NOMO-1 treated with dmso at 0.1 percent for 144 hours (cell line): Measurements from ENCODE around the gene SYCN.

Experiments used
- DNase-seq: peaks from one replicate; lab custom pipeline; 2025; ENCODE audit not compliant: unreplicated experiment; lab: John Stamatoyannopoulos, UW

Gene SYCN

DNA sequence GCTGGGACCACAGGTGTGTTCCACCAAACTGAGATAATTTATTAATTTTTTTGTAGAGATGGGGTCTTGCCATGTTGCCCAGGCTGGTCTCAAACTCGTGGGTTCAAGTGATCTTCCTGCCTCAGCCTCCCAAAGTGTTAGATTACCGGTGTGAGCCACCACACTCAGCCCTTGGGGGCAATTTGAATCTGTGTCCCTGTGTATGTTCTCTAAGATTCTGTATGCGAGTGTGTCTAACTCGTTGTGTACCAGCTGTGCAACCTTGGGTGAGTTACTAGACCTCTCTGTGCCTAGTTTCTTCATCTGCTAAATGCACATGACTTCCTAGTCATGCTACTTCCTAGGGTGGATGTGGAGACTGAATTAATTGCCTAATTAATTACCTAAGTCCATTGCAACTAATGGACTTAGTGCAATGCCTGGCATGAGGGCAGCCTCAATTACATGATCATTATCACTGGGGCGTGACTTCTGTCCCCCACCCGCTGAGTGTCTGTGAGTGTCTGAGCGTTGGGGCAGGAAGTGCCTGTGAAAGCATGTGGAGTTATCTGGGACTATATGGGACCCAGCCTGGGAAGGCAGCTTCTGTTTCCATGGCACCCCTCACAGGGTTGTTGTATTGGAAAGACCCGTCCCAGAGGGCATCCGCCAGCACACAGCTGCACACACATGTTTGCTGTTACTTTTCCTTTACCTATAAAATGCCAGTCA is 9.1 kb downstream of the SYCN start:
- no peak for DNase-seq

DNA sequence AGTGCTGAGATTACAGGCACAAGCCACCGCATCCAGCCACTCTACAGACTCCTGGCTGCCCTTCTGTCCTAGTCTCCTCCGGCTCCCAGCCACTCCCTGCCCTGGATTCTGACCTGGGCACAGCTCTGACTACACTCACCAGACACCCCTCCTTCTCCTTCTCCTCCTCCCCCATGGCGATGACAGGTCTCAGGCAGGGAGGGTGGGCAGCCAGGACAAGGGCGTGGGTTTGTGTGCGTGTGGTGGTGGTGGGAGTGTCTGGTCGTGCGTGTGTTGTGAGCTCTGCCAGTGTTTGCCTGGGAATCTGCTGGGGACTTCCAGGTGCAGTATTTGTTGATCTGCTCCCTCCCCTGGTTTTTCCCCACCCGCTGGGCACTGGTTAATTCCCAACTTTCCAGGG is 10.3 kb downstream of the SYCN start:
- DNase-seq: no peak

DNA sequence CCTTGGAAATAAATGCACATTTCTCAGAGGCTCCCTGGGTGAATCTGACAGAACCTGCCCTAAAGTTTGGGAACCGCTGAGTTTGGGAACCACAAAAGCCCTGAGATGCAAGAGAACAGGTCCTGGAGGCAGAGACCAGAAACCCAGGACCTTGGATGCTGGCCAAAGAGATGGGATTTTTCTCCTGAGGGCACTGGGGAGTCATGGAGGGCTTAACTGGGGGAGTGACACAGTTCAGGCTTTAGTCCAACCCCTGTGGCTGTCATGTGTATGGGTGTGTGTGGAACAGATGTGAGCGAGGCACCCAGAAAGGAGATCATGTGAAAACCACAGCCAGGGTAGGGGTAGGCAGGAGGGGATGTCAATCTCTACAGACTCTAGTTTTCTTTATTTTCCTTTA is 11.2 kb downstream of the SYCN start:
- DNase-seq: no peak

DNA sequence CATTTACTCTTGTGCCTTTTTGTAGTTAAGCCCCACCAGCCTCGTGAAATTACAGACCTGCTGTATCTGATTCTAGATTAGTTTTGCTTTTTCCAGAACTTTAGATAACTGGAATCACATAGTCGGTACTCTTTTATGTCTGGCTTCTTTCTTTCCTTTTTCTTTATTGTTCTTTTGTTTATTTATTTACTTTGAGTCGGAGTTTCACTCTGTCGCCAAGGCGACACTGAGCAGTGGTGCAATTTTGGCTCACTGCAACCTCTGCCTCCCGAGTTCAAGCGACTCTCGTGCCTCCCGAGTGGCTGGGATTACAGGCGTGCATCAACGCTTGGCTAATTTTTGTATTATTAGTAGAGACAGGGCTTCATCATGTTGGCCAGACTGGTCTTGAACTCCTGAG is 13.3 kb downstream of the SYCN start:
- DNase-seq: no peak

DNA sequence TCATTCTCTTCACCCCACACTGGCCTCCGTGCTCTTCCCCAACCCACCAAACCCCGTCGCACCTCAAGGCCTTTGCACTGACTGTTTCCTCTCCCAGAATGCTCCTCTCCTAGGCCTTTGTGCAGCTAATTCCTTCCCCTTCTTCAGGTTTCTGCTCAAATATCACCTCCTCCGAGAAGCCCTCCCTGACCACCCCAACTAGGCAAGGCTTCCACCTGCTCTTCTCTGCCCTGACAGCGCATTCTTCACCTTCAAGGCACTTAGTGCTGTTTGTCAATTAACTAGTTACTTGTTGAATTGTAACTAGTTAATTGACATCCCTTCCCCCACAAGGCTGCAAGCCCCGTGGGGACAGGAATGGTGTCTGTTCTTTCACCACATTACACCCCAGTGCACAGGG is 15.1 kb downstream of the SYCN start:
- no peak for DNase-seq

DNA sequence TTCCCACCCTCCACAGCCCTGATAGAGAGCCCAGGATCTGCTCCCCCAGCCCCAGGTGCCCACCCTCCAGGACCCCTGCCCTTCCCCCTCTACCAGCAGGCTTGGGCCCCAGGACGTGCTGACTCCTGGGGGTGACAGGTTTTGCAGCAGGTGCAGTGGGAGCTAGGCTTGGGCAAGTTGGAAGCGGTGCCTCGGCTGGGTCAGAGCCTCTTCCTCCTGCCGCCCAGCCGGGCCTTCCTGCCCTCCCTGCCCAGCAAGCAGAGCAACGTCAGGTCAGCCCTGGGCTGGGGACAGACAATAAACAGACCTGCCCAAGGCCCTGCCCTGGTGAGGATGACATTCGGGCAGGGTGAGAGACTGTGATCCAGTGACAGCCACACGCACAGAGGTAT is 16.5 kb downstream of the SYCN start:
- DNase-seq: no peak

DNA sequence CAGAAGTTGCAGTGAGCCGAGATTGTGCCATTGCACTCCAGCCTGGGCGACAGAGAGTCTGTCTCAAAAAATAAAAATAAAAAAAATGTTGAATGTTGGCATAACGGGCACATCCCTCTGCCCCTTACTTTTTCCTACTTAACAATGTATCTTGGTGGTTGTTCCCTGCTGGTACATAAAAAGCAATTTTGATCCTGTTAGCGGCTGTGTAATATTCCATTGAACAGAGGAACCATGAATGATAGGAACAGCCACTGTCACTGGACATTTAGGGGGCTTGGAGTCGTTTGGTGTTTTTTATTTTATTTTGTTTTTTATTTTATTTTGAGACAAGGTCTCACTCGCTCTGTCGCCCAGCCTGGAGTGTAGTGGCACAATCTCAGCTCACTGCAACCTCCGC is 17.7 kb downstream of the SYCN start:
- DNase-seq: no peak

DNA sequence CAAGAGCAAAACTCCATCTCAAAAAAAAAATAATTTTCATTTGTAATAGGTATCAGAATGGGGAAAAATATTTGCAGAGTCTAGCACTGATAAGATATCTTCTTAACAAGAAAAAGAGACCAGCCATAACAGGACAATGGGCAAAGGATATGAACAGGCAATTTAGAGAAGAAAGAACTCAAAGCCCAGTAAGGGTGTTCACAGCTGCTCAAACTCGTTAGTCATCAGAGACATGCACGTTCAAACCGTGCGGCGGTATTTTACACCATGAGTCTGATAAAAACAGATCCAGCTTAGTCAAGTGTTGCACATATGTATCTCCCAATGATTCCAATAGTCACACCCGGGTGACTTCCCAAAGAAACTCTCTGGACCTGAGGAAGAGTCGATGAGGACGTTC is 21.0 kb downstream of the SYCN start:
- no peak for DNase-seq

DNA sequence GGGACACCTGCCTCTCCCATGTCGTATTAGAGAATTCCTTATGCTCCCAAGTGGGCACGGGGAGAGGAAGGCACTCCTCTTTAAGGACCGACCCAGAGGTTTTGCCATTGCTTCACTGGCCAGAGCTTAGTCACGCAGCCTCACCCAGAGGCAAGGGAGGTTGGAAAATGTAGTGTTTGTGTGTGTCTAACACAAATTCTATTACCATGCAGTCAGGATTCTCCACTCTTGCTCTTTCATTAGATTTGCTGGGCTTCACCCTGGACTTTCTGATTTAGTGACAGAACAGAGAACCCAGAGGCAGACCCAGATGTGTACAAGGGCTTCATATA is 21.9 kb downstream of the SYCN start:
- no peak for DNase-seq

DNA sequence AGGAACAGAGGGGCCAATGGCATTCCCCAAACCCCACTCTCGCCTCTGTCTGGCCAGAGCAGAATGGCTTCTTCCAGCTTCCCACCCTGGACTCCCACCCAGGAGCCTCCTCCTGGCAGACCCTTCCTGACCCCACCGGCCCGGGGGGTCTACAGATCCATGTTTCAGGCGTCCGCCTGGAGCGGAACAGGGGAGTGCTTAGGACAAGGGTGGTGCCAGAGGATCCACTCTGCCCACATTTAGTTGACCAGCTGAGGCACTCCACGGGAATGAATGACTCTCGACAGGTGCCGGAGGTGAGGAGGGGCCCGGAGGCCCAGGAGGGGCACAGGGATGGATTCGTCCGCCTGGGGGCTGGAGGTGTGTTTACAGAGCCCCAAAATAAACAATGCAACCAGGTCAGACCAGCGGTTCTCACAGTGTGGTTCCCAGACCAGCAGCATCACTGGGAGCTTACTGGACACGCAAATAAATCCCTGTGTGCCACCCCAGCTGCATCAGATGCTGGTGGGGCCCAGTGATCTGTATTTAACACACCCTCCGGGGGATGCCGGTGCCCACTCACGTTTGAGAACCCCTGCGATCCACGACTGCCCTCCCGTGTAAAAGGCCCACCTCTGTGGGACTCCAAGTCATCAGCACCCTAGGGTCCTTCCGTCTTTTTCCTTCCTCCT is 22.4 kb downstream of the SYCN start:
- DNase-seq: no peak

DNA sequence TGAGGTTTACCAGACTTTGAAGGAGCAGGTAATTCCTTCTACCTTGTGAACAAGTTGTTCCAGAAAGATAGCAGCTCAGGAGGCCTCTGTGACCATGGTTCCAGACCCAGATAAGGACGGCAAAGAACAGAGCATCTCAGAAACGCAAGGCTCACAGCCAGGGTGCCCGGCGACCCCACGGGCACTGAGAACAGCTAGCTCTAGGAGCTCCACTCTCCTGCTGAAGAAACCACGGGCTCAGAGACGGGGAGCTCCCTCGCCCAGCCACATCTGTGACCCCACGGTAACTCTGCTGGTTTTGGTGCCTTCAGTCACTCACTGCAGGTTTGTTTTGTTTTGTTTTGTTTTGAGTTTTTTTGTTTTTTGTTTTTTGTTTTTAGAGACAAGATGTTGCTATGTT is 23.3 kb downstream of the SYCN start:
- DNase-seq: no peak

DNA sequence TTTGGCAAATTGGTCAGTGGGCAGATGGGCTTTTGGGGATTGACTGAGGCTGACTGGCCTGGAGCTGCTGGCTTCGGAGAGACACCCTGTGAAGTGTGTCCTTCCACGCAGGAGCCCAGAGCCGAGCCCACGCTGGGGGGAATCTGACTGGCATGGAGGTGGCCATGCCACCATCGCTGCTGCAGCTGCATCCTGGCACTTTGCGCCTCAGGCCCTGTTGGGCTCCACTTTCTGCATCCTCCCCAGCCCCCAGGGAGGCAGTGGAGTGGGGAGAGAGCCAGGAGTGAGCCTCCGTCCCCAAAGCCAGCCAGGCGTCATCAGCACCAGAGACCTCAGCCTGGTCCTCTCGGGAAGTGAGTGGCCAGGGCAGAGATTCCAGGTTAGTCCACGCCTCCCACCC is 24.3 kb downstream of the SYCN start:
- no peak for DNase-seq

DNA sequence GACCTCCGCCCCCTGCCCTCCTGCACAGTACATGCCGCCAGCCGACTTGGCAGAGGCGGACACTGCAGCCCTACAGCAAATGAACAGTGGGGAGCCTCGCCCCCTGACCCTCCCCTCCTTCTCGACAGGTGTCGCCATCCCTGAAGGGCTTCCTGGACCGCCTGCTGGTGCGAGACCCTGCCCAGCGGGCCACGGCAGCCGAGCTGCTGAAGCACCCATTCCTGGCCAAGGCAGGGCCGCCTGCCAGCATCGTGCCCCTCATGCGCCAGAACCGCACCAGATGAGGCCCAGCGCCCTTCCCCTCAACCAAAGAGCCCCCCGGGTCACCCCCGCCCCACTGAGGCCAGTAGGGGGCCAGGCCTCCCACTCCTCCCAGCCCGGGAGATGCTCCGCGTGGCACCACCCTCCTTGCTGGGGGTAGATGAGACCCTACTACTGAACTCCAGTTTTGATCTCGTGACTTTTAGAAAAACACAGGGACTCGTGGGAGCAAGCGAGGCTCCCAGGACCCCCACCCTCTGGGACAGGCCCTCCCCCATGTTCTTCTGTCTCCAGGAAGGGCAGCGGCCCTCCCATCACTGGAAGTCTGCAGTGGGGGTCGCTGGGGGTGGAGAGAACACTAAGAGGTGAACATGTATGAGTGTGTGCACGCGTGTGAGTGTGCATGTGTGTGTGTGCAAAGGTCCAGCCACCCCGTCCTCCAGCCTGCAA is 25.6 kb downstream of the SYCN start:
- DNase-seq: no peak

DNA sequence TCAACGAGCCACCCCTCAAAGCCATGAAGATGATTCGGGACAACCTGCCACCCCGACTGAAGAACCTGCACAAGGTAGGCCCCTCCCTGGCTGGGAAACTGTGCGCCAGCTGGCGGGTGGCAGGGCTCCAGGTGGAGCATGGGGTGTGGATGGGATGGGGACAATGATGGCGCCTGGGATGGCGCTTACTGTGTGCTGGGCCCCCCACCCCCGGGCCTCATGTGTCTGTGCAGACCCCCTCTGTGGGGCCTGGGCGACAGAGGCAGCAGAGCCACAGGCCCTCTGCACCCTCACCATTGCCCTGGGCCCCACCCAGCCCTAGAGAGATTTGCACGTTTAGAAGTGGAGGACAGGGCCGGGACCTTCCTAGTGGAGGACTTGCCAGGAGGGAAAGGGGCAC is 26.3 kb downstream of the SYCN start:
- DNase-seq: no peak

DNA sequence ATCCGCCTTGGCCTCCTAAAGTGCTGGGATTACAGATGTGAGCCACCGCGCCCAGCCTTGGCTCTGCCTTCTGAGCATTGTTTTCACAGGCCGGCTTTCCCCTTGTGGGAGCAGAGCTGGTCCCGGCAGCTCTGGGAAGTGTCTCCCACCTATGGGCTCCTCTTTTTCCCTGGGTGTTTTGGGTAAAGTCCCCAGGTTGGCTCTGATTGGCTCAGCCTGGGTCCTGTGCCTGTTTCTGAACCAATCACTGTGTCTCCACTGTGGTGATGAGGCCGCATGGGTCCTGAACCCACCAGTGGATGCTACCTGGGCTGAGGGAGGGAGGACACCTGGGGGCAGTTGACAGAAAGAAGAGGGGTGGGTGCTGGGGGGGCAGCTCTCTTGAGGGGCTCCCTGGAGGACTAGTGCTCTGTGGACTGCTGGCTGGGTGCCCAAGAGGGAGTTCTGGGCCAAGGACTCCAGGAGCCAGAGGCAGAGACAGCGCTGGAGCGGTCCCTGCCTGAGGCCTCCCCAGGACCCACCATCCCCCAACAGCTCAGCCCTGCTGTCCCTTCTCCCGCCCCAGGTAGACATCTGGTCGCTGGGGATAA is 26.9 kb downstream of the SYCN start:
- DNase-seq: no peak

DNA sequence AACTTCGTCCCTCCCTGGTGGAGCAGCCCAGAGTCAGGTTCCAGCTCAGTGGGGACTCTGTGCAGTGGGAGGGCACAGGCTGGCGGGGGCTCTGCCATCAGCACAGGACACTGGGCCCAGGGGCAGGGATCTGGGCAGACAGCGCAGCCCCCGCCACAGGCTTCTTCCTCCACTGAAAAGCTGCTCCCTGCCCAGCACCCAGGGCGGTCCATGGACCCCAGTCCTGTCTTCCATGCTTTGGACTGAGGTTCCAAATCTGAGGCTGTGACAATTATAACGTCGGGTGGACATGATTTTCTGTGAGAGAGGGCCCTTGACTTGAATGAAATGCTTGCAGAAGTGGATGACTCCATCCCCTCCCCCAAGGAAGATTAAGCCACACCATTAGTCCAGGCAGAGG is 28.5 kb downstream of the SYCN start:
- no peak for DNase-seq

DNA sequence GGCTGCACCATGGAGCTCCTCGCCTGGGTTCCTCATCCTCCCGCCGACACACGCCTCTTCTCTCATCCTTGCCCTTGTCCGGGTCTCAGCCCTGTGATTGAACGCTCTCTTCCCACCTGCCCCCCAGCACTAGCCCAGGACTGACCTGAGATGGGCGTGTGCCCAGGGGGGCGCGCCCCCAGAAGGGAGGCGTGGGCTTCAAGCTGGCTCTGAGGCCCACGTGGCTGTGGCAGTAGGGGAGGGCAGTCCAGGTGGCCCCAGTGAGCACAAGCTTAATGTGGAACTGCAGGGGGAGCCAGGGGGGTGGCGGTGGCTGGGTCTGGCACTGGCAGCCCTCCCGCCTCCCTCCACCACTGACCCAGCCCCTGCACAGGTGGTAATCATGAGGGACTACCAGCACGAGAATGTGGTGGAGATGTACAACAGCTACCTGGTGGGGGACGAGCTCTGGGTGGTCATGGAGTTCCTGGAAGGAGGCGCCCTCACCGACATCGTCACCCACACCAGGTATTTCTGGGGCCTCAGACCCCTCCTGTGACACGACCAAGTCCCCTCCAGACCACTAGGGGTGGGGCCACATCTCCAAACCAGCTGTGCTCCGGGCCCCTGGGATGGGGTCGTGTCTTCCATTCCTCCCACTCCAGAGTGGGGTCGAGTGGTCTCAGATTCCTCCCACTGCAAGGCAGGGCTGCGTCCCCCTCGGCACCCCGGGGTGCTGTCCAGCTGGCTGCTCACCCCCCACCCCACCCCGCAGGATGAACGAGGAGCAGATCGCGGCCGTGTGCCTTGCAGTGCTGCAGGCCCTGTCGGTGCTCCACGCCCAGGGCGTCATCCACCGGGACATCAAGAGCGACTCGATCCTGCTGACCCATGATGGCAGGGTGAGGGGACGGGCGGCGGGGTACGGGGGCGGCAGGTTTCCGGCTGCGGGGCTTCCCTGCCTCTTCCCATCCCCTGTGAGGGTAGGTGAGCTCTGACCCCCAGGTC is 29.2 kb downstream of the SYCN start:
- no peak for DNase-seq

DNA sequence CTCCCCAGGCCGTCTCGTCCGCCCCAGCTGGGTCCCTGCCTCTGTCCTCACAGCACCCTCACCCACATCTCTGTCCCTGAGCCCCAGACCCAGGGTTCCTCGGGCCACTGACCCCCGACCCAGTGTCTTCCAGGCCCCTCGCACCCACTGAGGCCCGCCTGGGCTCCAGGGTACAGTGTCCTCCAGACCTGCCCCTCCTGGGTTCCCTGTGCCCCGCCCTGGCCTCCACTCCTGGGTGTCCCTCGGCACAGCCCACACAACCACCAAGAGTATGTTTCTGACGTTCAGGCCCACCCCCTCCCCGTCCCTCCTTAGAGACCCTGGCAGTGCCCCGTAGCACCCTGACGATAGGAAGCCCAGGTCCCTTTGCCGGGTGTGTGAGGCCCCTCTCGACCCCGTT is 29.9 kb downstream of the SYCN start:
- DNase-seq: no peak

DNA sequence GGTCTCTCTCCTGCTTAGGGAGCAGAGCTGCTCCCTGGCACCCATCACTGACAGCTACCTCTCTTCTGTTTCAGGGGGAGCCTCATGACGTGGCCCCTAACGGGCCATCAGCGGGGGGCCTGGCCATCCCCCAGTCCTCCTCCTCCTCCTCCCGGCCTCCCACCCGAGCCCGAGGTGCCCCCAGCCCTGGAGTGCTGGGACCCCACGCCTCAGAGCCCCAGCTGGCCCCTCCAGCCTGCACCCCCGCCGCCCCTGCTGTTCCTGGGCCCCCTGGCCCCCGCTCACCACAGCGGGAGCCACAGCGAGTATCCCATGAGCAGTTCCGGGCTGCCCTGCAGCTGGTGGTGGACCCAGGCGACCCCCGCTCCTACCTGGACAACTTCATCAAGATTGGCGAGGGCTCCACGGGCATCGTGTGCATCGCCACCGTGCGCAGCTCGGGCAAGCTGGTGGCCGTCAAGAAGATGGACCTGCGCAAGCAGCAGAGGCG is 30.5 kb downstream of the SYCN start:
- no peak for DNase-seq

DNA sequence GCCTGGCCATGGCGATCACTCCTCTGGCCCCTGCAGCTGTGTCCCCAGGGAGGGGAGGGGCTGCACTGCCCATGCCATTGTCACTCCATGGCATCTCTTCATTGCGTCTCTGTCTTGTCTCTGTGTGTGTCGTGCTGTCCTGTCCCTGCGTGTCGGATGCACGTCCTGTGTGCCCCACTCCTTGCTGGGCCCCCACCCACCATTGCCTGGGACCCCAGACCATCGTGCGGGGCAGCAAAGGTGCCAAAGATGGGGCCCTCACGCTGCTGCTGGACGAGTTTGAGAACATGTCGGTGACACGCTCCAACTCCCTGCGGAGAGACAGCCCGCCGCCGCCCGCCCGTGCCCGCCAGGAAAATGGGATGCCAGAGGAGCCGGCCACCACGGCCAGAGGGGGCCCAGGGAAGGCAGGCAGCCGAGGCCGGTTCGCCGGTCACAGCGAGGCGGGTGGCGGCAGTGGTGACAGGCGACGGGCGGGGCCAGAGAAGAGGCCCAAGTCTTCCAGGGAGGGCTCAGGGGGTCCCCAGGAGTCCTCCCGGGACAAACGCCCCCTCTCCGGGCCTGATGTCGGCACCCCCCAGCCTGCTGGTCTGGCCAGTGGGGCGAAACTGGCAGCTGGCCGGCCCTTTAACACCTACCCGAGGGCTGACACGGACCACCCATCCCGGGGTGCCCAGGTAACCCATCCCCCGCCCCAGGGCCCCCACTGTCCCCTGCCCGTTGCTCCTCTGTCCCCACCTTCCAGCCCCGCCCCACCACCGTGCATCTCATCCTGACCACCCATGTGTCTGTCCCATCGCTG is 31.2 kb downstream of the SYCN start:
- no peak for DNase-seq
